ENCODE data around the gene KDM4C.

KDM4C gene

GRCh38 chr9:7210854-7211637 is 453.3 kb downstream of the KDM4C start:
- DNase-seq (ENCODE audit: low spot score in 2 of 2) (no peak), ATAC-seq (ENCODE audit: low read depth) (no peak)
- H3K27ac Mint-ChIP-seq, result no peak overlapping the region
- no peaks in the 10 kb centered on the region for H3K9me3 Mint-ChIP-seq
- H3K4me1 Mint-ChIP-seq, result peaks cover 2% of the 10 kb centered on the region
- no peaks in the 10 kb centered on the region for H3K36me3 Mint-ChIP-seq
- H3K4me3 Mint-ChIP-seq, result no peak overlapping the region
- H3K27me3 Mint-ChIP-seq, result peaks cover 4% of the 10 kb centered on the region

- peaks cover 4% of the 10 kb centered on the region for H3K27me3 Mint-ChIP-seq
- ATAC-seq (ENCODE audit: low read depth), result no peak
- no peak overlapping the region for H3K27ac Mint-ChIP-seq
- no peak for DNase-seq (ENCODE audit: low spot score in 2 of 2)
- no peaks in the 10 kb centered on the region for H3K9me3 Mint-ChIP-seq
- no peaks in the 10 kb centered on the region for H3K36me3 Mint-ChIP-seq
- no peak overlapping the region for H3K4me3 Mint-ChIP-seq
- H3K4me1 Mint-ChIP-seq, result peaks cover 2% of the 10 kb centered on the region
These were observed 453.9 kb downstream of the KDM4C start for GRCh38 chr9:7211657-7212056.

DNA sequence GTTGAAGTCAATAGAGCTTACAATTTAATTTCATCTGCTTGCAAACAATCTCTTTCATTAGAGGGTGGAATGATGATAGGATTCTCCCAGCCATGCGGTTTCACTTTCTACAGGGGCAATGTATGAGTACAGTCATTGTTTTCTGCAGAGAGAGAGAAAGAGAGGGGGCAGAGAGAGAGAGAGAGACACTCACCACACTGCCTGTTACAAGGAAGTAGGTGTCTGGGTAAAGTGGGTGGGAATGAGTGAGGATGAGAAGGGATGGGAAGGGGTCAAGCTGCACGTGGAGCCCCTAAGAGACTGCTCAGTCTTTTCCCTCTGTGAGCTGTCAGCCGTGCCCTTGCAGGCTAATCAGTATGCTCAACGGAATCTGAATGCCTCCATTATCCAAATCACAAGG is 454.3 kb downstream of the KDM4C start:
- Mint-ChIP-seq H3K4me3 (no peak overlapping the region), H3K27ac (no peak overlapping the region), H3K9me3 (peaks cover 1% of the 10 kb centered on the region), H3K4me1 (peaks cover 2% of the 10 kb centered on the region), H3K36me3 (peaks cover under 1% of the 10 kb centered on the region), H3K27me3 (peaks cover 5% of the 10 kb centered on the region)
- DNase-seq (ENCODE audit: low spot score in 2 of 2) (no peak), ATAC-seq (ENCODE audit: low read depth) (no peak)

- DNase-seq (ENCODE audit: low spot score in 2 of 2) (no peak), ATAC-seq (ENCODE audit: low read depth) (no peak)
- peaks cover 3% of the 10 kb centered on the region for H3K36me3 Mint-ChIP-seq
- H3K4me1 Mint-ChIP-seq, result peaks cover 2% of the 10 kb centered on the region
- peaks cover 13% of the 10 kb centered on the region for H3K9me3 Mint-ChIP-seq
- H3K4me3 Mint-ChIP-seq, result no peak overlapping the region
- no peak overlapping the region for H3K27ac Mint-ChIP-seq
- peaks cover 8% of the 10 kb centered on the region for H3K27me3 Mint-ChIP-seq
These were observed 458.4 kb downstream of the KDM4C start for GRCh38 chr9:7216004-7216841.

DNA sequence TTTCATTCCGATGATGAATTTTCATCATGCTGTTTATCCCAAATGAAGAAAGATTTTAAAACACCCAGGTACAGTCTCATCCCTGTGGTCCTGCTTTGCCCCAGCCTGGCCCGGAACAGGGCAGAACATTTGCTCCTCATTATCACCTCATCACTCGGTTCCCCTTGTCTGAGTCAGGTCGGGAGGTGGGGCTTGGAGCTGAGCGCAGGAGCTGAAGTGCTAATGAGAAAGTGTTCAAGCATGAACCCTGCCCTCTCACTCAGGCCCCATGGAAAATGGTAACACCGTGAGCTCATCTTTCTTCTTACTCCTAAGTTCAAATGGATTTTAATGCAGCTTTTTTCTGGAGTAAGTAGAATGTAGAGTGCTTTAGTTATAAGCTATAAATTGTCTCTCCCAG is 466.2 kb downstream of the KDM4C start:
- DNase-seq (ENCODE audit: low spot score in 2 of 2) (no peak), ATAC-seq (ENCODE audit: low read depth) (no peak)
- H3K36me3 Mint-ChIP-seq, result no peaks in the 10 kb centered on the region
- H3K4me3 Mint-ChIP-seq, result no peak overlapping the region
- no peak overlapping the region for H3K27ac Mint-ChIP-seq
- peaks cover 6% of the 10 kb centered on the region for H3K9me3 Mint-ChIP-seq
- no peaks in the 10 kb centered on the region for H3K4me1 Mint-ChIP-seq
- H3K27me3 Mint-ChIP-seq, result peaks cover 15% of the 10 kb centered on the region
